NCI-H1417 treated with DMSO at 0.1 percent for 48 hours (cell line): ENCODE measurements around the gene SPATA22.
"Not testable (repeated sequence)": the region's sequence is repeated elsewhere in the genome, so short reads cannot be mapped to it uniquely, and the experiment has no call there.

Source experiments
- DNase-seq: peaks from one replicate; lab custom pipeline; 2025; lab: John Stamatoyannopoulos, UW

Gene SPATA22

DNA sequence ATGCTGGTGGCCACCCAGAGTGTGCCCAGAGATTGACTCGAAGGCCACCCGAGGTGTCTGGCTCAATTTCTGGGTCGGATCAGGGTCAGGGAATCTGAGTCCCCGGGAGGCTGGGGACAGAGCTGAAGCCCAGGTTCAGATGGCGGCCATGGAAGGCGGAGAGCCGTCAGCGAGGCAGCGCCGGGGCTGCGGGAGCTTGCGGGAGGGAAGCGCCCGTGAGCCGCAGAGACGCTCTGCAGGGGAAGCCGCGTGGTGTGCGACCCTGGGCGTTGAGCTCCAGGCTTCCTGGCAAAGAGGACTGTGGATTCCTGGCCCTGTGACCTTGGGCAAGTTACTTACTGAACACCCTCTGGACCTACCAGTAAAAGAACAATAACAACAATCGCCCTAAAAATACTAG lies 518 bp upstream of the SPATA22 start:
- DNase-seq = no peak

DNA sequence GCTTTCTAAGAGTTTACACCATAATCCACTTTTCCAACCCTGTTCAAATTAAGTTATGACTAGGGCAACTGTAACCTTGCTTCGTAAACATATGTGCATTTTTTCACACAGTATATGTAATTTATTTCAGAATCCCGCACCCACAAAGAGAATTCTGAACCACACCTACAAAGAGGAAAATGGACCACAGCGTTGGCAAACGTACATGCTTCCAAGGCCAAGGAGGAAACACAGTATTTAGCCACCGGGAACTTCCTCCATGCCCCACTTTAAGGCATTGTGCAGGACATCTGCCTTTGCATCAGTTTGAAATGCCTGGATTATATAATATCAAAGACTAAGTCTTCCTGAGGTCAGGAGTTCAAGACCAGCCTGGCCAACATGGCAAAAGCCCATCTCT lies 2.1 kb downstream of the SPATA22 start:
- no peak for DNase-seq

DNA sequence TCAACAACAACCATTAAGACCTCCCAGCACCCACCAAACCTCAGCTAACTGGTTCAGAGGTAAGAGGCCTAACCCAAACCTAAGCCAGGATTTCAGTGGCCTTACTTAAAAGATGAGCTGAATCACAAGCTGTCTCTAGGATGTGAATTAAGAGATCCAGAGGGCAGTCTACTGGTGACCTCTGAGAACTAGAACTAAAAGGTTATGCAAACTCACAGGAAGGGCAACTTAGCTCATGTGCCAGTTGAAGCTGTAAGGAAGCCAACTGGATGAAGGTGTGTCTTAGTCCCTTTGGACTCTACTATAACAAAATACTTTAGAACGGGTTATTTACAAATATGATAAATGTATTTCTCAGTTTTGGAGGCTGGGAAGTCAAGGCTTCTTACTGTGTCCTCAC lies 5.3 kb downstream of the SPATA22 start:
- DNase-seq = not testable (repeated sequence)

DNA sequence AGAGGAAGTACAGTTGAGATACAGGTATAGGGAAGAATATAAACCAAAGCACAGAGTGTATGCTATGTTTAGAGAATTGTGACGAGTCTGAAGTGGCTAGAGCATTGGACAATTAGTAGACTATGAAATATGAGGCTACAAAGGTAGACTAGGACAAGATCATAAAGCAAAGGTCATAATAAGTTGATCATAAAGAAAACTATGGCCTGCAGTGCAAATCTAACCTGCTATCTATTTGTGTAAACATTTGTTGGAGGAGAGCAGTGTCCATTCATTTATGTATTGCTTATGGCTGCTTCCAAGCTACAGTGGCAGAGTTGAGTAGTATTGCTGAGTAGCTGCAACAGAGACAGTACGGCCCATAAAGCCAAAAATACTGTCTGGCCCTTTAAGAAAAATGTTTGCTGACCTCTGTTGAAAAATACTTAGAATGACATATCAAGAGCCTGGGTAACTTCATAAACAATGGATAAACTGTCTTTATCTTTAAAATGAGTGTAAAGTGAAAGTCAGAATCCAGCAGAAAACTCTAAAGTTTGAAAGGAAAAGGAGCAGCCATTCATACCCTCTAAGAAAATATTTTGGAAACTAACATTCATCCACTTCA lies 23.5 kb downstream of the SPATA22 start:
- DNase-seq = no peak

DNA sequence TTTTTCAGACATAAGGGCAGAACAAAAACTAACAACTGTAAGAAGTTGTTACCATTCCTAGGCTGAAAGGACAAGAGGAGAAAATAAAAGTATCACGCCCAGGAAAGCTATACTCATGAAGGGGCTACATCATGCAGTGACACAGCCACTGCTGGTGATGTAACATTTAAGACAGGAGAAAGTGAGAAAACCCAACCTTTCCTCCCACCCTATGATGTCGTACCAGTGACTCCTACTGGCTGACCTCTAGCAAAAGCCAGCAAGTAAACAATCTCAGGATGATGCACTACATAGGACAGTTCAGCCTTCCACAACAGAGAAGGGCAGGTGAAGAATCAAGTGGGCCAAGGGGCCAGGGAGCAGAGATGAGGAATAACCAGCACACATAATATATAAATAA lies 24.0 kb downstream of the SPATA22 start:
- DNase-seq = no peak

DNA sequence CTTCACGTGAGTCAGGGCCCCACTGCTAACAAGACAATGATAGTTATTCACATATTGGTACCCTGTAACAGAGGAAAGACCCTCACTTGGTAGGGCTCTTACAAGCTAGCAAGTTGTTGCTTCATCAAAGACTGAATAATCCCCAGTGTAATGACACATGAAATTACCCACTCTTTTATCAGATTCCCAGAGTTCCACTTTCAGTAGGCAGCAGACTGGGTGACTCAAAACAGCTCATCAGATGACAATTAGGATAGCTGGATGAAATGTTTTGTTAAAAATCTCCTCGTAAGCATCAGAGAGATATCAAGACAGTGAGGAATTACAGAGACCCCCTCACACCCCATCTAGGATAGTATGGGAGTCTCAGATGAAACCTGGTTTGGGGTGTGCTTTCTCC lies 31.2 kb downstream of the SPATA22 start:
- DNase-seq = no peak

DNA sequence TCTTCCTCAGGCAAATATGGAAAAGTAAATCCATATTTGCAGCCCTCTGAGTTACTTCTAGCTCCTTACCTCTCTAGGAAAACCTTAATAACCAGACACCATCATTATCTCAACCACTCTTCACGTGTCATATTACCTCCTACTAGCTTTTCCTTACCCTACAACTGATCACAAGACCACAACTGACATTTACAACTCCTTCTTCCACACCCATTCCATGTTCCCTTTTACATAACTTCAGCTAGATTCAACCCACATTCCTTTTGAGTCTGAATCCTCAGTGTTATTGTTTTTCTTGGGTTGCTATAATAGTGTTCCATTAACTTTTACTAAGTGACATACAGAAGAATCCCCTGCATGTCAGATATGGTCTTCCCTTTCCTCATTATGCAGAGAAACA lies 33.3 kb downstream of the SPATA22 start:
- no peak for DNase-seq

DNA sequence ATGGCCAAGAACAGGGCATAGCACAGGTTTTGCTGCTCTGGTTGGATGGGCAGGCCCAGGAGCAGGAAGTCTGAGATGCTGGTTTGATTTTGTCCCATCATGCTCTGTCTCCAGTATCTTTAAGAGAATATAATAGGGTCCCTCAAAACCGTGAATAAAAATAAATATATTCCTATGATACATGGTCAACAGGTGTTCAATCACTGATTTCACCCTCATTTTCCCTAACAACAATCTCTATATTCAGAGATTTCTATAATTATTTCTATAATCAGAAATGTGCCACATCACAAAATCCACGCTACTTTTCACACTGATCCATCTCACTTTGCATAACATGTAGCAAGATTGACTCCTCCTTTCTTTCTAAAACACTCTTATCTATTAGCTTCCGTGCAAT lies 37.9 kb downstream of the SPATA22 start, which contains the start of gene OR1E2:
TSS of gene OR1E2 (minus strand) at position 101 of the 400 bp plus-strand sequence. CDS start at position 101, 0 bp downstream.
- no peak for DNase-seq

DNA sequence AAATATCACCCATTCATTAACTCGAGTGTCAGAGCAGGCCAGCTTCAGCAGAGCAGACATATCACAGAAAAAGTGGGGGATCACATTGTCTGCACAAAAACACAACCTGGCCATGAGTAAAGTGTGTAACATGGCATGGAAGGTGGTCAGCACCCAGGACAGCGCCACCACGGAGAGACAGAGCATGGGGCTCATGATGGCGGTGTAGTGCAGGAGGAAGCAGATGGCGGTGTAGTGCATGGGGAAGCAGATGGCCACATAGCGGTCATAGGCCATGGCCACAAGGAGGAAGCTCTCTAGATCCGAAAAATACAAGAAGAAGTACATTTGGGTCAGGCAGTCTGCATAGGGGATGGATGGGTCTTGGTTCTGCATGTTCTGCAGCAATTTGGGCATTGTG lies 38.4 kb downstream of the SPATA22 start:
- DNase-seq = not testable (repeated sequence)

DNA sequence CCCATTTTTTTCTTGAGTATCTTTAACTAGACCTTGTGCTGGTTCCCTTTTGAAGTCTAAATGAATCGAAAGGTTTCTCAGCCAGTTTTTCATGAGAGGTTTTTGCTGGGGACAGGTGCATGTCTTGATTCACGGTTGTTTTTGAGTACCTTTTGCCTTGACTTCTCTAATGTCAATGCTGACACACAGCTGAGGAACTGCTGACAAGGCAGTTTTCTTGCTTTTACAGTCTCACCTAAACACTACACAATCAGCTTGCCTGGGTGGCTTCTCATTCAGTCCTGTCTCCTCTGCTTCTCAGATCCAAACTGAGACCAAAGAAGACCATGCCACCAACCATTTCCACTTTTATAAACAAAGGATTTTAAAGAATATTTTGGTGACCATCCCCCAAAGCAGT lies 53.4 kb downstream of the SPATA22 start:
- DNase-seq = no peak

DNA sequence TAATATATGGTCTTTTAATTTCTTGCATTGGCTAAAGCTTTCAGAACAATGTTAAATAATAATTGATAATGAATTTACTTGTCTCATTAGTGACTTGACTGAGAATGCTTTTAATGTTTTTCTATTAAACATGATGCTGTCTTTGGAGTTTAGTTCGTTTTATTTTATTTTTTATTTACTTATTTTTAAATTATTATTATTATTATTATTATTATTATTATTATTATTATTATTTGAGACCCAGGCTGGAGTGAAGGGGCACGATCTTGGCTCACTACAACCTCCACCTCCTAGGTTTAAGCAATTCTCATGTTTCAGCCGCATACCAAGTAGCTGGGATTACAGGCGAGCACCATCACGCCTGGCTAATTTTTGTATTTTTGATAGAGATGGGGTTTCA lies 56.0 kb downstream of the SPATA22 start:
- DNase-seq = no peak

DNA sequence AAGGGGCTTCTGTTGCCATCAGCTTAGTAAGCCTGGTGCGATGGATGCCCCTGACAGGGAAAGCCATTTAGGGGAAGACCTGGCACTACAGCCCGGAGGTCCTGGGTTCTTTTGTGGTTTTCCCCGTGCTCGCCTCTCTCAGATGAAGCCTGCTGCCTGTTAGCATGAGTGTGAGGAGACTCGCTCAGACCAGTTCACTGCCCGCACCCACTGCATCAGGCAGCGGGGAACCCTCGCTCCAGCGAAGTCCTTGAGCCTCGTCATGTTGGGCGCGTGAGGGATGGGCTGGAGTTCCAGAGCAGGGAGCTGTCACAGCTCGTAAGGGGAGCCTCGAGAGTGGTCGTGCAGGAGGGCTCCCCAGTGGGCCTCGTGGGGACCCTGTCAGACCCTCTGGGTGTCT lies 59.4 kb downstream of the SPATA22 start:
- DNase-seq = not testable (repeated sequence)

DNA sequence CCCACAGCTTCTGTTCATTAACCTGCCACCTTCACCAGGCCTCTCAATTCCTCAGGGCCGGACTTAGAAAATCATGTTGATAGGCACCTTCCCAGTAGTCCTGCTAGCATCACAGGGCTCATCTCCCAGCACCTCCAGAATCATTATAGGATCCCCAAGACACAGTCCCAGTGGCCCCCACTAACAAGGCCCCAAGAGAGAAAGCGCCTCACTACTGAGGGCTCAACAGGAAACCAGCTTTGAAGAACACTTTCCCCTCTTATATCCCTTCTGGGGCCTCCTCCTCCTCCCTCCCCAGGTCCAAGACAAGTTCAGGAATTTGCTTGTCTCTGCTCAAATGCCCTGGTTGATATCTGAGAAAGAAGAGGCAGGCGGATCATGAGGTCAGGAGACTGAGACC lies 60.5 kb downstream of the SPATA22 start, which contains the start of gene OR3A3:
TSS of gene OR3A3 (plus strand) at position 301 of the 400 bp plus-strand sequence.
- no peak for DNase-seq

DNA sequence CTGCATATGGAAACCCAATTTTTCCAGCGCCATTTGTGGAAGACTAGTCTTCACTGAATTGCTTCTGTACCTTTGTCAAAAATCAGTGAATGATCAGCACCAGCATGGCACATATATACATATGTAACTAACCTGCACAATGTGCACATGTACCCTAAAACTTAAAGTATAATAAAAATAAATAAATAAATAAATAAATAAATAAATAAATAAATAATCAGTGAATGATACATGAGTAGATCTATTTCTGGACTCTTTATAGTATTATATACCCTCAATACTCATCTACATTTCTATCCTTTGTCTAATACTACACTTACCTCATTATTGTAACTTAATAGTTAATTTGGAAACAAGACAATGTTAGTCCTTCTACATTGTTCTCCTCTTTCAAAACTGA lies 67.8 kb downstream of the SPATA22 start:
- DNase-seq = not testable (repeated sequence)

DNA sequence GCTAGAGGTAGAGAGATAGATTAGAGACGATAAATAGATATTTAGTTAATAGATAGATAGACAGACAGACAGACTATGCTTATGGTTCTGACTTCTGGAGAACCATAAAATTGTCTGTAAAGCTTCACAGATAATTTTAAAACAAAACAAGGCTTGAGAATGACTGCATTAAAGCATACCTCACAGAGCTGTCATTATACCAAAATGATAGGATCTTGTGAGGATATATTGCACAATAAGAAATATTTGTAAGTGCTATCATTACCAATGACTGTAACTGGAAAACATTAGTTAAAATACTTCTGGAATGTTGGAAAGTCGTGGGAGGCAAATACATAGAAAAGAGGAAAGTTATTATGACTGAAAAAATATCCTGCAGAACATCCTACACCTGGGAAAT lies 69.8 kb downstream of the SPATA22 start:
- DNase-seq = no peak

DNA sequence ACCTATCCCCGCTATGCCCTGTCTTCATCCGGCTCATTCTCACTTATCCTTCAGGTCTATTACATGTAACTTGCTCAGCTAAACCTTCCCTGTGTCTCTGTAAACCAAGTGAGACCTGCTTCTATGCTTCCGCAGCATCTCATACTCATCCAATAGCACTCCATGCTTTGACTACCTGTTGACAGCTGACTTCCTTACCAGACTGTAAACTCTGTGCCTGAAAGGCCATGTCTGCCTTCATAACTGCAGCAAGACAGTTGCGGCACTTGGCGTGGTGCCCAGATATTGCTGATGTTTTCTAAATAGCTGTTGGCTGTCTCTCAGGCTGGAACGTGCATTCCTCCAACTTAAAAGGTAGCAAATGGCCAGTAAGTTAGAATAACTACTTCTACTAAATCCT lies 71.6 kb downstream of the SPATA22 start:
- DNase-seq = no peak

DNA sequence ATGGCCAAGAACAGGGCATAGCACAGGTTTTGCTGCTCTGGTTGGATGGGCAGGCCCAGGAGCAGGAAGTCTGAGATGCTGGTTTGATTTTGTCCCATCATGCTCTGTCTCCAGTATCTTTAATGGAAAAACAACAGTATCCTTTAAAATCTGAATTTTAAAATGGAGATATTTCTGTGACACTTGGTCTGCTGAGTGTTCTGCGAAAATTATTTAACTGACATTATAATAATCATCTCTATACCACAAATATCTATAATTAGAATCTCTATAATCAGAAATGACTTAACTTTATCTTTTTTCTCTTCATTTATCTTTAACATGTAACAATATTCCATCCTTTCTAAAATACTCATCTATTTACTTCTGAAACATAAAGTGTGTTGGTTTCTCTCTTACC lies 73.3 kb downstream of the SPATA22 start, which contains the start of gene OR1E1:
TSS of gene OR1E1 (minus strand) at position 101 of the 400 bp plus-strand sequence. CDS start at position 101, 0 bp downstream.
- DNase-seq = no peak

DNA sequence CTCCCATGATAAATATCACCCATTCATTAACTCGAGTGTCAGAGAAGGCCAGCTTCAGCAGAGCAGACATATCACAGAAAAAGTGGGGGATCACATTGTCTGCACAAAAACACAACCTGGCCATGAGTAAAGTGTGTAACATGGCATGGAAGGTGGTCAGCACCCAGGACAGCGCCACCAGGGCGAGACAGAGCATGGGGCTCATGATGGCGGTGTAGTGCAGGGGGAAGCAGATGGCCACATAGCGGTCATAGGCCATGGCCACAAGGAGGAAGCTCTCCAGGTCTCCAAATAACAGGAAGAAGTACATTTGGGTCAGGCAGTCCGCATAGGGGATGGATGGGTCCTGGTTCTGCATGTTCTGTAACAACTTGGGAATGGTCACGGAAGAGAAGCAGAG lies 73.8 kb downstream of the SPATA22 start:
- DNase-seq = not testable (repeated sequence)
